KMS-11 (cell line): ENCODE data around the gene ZC2HC1B.
A peak's percentile ranks its signal among the peaks of the same experiment; 100 is the strongest.
"Not testable (repeated sequence)": the region's sequence is repeated elsewhere in the genome, so short reads cannot be mapped to it uniquely, and the experiment has no call there.

ENCODE experiments used
- H2AFZ ChIP-seq: fragments of 200-600 bp; sonication (generic); 2 replicates; pipeline ENCODE4 v1.6.1; 2016; ENCODE audit warnings: antibody characterized with exemption, mixed run types, low read depth
- H3K27ac ChIP-seq: fragments of 200-600 bp; sonication (generic); 2 replicates; pipeline ENCODE4 v1.6.1; 2016; ENCODE audit warnings: mild to moderate bottlenecking, mixed run types
- H3K27me3 ChIP-seq: fragments of 200-600 bp; sonication (generic); 2 replicates; pipeline ENCODE4 v1.6.1; 2017; ENCODE audit warnings: mild to moderate bottlenecking, low read depth, mixed run types, moderate library complexity; ENCODE audit not compliant: insufficient read depth
- H3K36me3 ChIP-seq: fragments of 200-600 bp; sonication (generic); 2 replicates; pipeline ENCODE4 v1.6.1; 2017; ENCODE audit warnings: mild to moderate bottlenecking, mixed run types; ENCODE audit not compliant: insufficient read depth
- H3K4me1 ChIP-seq: fragments of 200-600 bp; sonication (generic); 2 replicates; pipeline ENCODE4 v1.6.1; 2016; ENCODE audit warnings: mild to moderate bottlenecking, low read depth, mixed run types; ENCODE audit not compliant: poor library complexity, severe bottlenecking
- H3K4me2 ChIP-seq: fragments of 200-600 bp; sonication (generic); 2 replicates; pipeline ENCODE4 v1.7.0; 2016; ENCODE audit warnings: mild to moderate bottlenecking, mixed run types
- H3K4me3 ChIP-seq: fragments of 200-600 bp; sonication (generic); IDR thresholded peaks from 2 replicates; pipeline ENCODE4 v1.6.1; 2017; ENCODE audit warnings: low read depth, low read length, mixed read lengths; ENCODE audit not compliant: insufficient read depth
- H3K79me2 ChIP-seq: fragments of 200-600 bp; sonication (generic); 2 replicates; pipeline ENCODE4 v1.6.1; 2016; ENCODE audit warnings: low read depth, mixed run types; ENCODE audit not compliant: insufficient read depth
- H3K9ac ChIP-seq: fragments of 200-600 bp; sonication (generic); 2 replicates; pipeline ENCODE4 v1.6.1; 2016; ENCODE audit warnings: mild to moderate bottlenecking, mixed run types
- H4K20me1 ChIP-seq: fragments of 200-600 bp; sonication (generic); 2 replicates; pipeline ENCODE4 v1.6.1; 2016; ENCODE audit warnings: mild to moderate bottlenecking, mixed run types; ENCODE audit not compliant: insufficient read depth
- CTCF ChIP-seq: fragments of 200-600 bp; sonication (generic); conservative IDR thresholded peaks from 2 replicates; pipeline ENCODE4 v1.6.1; 2017; ENCODE audit warnings: low read depth, mild to moderate bottlenecking, antibody characterized with exemption, low read length, moderate library complexity, mixed read lengths

Gene ZC2HC1B

GRCh38 chr6:143872201-143872600 is 7.9 kb downstream of the ZC2HC1B start:
- H3K36me3 ChIP-seq: no peaks in the 10 kb centered on the region
- H2AFZ ChIP-seq: peak overlapping the region; percentile 24
- TF ChIP-seq CTCF: no peak
- no peaks in the 10 kb centered on the region for H4K20me1 ChIP-seq
- no peak overlapping the region for H3K9ac ChIP-seq
- no peak overlapping the region; the same call in 1 of the 2 replicates for H3K4me2 ChIP-seq
- H3K4me1 ChIP-seq: peaks cover 9% of the 10 kb centered on the region
- H3K27ac ChIP-seq: no peak overlapping the region
- no peaks in the 10 kb centered on the region for H3K27me3 ChIP-seq
- H3K79me2 ChIP-seq: no peaks in the 10 kb centered on the region
- no peak overlapping the region for H3K4me3 ChIP-seq

- not testable (repeated sequence) for H3K4me1 ChIP-seq, H3K79me2 ChIP-seq, H3K27ac ChIP-seq, H3K4me3 ChIP-seq, H3K9ac ChIP-seq, H3K4me2 ChIP-seq, H2AFZ ChIP-seq, H4K20me1 ChIP-seq, H3K36me3 ChIP-seq, H3K27me3 ChIP-seq
These were observed 9.3 kb downstream of the ZC2HC1B start for GRCh38 chr6:143873600-143873999.

- not testable (repeated sequence) for H3K79me2 ChIP-seq, H3K36me3 ChIP-seq, H4K20me1 ChIP-seq, H2AFZ ChIP-seq, H3K4me2 ChIP-seq, H3K27me3 ChIP-seq, H3K4me1 ChIP-seq, H3K4me3 ChIP-seq, H3K27ac ChIP-seq, H3K9ac ChIP-seq
These were observed 10.2 kb downstream of the ZC2HC1B start for GRCh38 chr6:143874503-143874902.

GRCh38 chr6:143877584-143878271 is 13.5 kb downstream of the ZC2HC1B start:
- no peaks in the 10 kb centered on the region for H4K20me1 ChIP-seq
- peaks cover under 1% of the 10 kb centered on the region for H3K4me1 ChIP-seq
- H3K4me3 ChIP-seq: no peak overlapping the region
- no peak overlapping the region for H2AFZ ChIP-seq
- H3K4me2 ChIP-seq: no peak overlapping the region
- no peaks in the 10 kb centered on the region for H3K27me3 ChIP-seq
- H3K27ac ChIP-seq: no peak overlapping the region
- no peaks in the 10 kb centered on the region for H3K36me3 ChIP-seq
- H3K79me2 ChIP-seq: no peaks in the 10 kb centered on the region
- no peak for TF ChIP-seq CTCF
- no peak overlapping the region for H3K9ac ChIP-seq

- Histone ChIP-seq H2AFZ (no peak overlapping the region), H3K9ac (no peak overlapping the region), H3K4me1 (no peaks in the 10 kb centered on the region), H3K4me3 (no peak overlapping the region), H3K36me3 (no peaks in the 10 kb centered on the region), H4K20me1 (no peaks in the 10 kb centered on the region), H3K79me2 (no peaks in the 10 kb centered on the region), H3K27ac (no peak overlapping the region), H3K27me3 (no peaks in the 10 kb centered on the region), H3K4me2 (no peak overlapping the region)
- no peak for TF ChIP-seq CTCF
These were observed 14.0 kb downstream of the ZC2HC1B start for GRCh38 chr6:143878272-143878760.
